NCI-H2081 (cell line): Measurements from ENCODE around the gene NR1H2.
A peak's percentile ranks its signal among the peaks of the same experiment; 100 is the strongest.

Experiments
- DNase-seq, 2 experiments: peaks; one replicate each; lab custom pipeline; 2025; lab: John Stamatoyannopoulos, UW

NR1H2 gene

GRCh38 chr19:50422397-50423278 lies 46.4 kb downstream of the NR1H2 start:
- no peak for DNase-seq

GRCh38 chr19:50423279-50424113 lies 47.2 kb downstream of the NR1H2 start:
- no peak for DNase-seq

DNA sequence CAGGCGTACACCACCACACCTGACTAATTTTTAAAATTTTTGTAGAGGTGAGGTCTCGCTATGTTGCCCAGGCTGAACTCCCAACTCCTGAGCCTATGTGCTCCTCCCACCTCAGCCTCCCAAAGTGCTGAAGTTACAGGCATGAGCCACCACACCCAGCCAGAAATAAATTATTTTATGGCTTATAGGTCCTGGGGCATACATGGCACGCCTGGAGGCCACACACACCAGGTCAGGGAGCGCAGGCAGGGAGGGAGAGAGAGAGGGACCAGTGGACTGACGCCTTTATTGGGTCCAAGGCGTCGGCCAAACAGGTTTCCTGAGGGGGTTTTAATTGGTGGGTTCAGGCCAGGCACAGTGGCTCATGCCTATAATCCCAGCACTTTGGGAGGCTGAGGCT lies 49.3 kb downstream of the NR1H2 start:
- DNase-seq = no peak

DNA sequence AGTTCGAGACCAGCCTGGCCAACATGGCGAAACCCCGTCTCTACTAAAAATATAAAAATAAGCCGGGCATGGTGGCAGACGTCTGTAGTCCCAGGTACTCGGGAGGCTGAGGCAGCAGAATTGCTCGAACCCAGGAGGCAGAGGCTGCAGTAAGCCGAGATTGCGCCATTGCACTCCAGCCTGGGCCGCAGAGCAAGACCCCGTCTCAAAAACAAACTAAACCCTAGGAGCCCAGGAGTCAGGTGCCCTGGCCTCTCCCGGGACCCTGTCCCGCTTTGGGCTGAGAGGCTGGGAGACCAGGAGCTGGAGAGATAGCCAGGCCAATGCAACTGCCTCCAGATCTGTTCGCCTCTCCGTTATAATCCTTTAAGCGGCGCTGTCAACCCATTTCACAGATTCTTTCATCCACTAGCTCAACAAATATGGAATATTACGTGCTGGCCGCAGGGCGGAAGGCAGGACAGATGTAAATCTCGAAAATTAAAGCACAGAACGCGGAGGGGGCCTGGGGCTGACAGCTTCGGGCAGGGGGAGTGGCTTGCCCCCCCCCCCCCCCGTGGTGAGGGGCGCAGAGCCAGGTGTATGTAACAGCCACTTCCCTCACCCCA lies 51.2 kb downstream of the NR1H2 start:
- no peak for DNase-seq

DNA sequence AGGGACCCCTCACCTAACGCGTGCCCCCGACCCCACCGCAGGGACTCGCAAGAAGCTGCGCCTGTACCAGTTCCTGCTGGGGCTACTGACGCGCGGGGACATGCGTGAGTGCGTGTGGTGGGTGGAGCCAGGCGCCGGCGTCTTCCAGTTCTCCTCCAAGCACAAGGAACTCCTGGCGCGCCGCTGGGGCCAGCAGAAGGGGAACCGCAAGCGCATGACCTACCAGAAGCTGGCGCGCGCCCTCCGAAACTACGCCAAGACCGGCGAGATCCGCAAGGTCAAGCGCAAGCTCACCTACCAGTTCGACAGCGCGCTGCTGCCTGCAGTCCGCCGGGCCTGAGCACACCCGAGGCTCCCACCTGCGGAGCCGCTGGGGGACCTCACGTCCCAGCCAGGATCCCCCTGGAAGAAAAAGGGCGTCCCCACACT lies 51.8 kb downstream of the NR1H2 start:
- no peak for DNase-seq

DNA sequence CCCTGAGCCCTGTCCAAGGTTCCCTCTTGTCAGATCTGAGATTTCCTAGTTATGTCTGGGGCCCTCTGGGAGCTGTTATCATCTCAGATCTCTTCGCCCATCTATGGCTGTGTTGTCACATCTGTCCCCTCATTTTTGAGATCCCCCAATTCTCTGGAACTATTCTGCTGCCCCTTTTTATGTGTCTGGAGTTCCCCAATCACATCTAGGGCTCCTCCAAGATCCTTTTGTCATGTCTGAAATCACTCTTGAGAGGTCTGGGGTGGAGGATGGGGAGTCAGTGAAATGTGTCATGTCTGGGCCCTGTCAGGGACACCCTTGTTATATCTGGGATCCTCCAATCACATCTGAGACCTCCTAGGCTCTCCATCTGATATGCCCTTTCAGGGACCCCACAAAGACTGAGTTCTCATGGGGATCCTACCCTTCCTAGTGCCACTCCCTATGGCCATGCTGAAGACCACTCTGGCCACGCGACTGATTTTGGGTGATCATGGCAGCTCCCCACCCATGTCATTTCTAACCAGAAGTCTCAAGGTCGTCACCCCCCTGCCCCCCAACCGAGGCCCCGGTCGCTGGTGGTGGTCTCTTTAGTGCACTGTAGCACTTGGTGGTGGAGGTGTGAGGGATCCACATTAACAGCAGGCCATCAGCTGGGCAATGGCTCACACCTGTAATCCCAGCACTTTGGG lies 52.7 kb downstream of the NR1H2 start:
- no peak for DNase-seq

DNA sequence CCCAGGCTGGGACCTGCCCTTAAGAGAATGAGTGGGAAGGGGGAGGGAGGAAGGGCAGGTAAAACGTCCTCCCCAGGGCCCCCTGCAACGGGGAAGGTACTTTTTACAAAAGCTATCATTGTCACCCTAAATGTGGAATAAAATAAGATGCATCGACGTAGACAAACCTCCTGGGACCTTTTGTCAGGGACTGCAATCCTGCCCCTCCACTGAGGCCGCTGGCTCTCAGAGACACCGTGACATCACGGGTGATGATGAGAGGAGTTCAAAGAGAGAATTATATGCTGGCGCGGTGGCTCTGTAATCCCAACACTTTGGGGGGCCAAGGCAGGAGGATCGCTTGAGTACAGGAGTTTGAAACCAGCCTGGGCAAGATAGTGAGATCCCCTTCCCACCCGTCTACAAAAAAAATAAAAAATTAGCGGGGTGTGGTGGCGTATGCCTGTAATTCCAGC lies 54.7 kb downstream of the NR1H2 start:
- no peak for DNase-seq

- DNase-seq = peak; percentile 67 to 77
These were observed 55.3 kb downstream of the NR1H2 start for GRCh38 chr19:50431343-50432220.

GRCh38 chr19:50432221-50433028 lies 56.2 kb downstream of the NR1H2 start, which contains the start of gene MYBPC2:
TSS of gene MYBPC2 (plus strand) at chr19:50432892. CDS start at chr19:50432954, 62 bp downstream.
- DNase-seq = no peak
